SK-N-SH treated with all-trans-retinoic acid at 6 μM for 48 hours (cell line): ENCODE measurements around the gene MMP15.
"Not testable (repeated sequence)": the region's sequence is repeated elsewhere in the genome, so short reads cannot be mapped to it uniquely, and the experiment has no call there.

Experiments
- ATAC-seq: fragments of 200-7000 bp; cut with Tn5 transposase; 3 replicates; pipeline ENCODE4 v1.9.1; 2020; ENCODE audit warnings: mild to moderate bottlenecking, moderate library complexity
- BACH2 ChIP-seq: fragments of 250-450 bp; sonication (Bioruptor Pico); IDR thresholded peaks from 2 replicates; pipeline ENCODE4 v1.9.0; 2021; ENCODE audit warnings: mild to moderate bottlenecking, borderline replicate concordance
- CSDC2 ChIP-seq: fragments of 250-450 bp; sonication (Bioruptor Pico); IDR thresholded peaks from 2 replicates; pipeline ENCODE4 v1.5.0; 2020; ENCODE audit warnings: mild to moderate bottlenecking, moderate library complexity
- ESRRG ChIP-seq: fragments of 250-450 bp; sonication (Bioruptor Pico); IDR thresholded peaks from 2 replicates; pipeline ENCODE4 v1.6.1; 2021; ENCODE audit warnings: mild to moderate bottlenecking
- GLIS3 ChIP-seq: fragments of 250-450 bp; sonication (Bioruptor Pico); IDR thresholded peaks from 2 replicates; pipeline ENCODE4 v1.5.0; 2020; ENCODE audit warnings: mild to moderate bottlenecking, moderate library complexity
- ISL1 ChIP-seq: fragments of 250-450 bp; sonication (Bioruptor Pico); IDR thresholded peaks from 2 replicates; pipeline ENCODE4 v2.1.2; 2022; ENCODE audit warnings: mild to moderate bottlenecking, moderate library complexity
- OSR1 ChIP-seq: fragments of 250-450 bp; sonication (Bioruptor Pico); IDR thresholded peaks from 2 replicates; pipeline ENCODE4 v1.8.0; 2022; ENCODE audit warnings: moderate library complexity, mild to moderate bottlenecking, inconsistent platforms
- PPARA ChIP-seq: fragments of 250-450 bp; sonication (Bioruptor Pico); IDR thresholded peaks from 2 replicates; pipeline ENCODE4 v1.5.0; 2020; ENCODE audit warnings: mild to moderate bottlenecking, borderline replicate concordance
- RARB ChIP-seq: fragments of 250-450 bp; sonication (Bioruptor Pico); IDR thresholded peaks from 2 replicates; pipeline ENCODE4 v1.8.0; 2021; ENCODE audit warnings: mild to moderate bottlenecking, moderate library complexity
- SNAI2 ChIP-seq: fragments of 250-450 bp; sonication (Bioruptor Pico); IDR thresholded peaks from 2 replicates; pipeline ENCODE4 v1.5.0; 2020; ENCODE audit warnings: mild to moderate bottlenecking, moderate library complexity
- TCF4 ChIP-seq: fragments of 250-450 bp; sonication (Bioruptor Pico); IDR thresholded peaks from 2 replicates; pipeline ENCODE4 v1.8.0; 2021; ENCODE audit warnings: mild to moderate bottlenecking, moderate library complexity, borderline replicate concordance
- TOX ChIP-seq: fragments of 250-450 bp; sonication (Bioruptor Pico); IDR thresholded peaks from 2 replicates; pipeline ENCODE4 v1.8.0; 2021; ENCODE audit warnings: mild to moderate bottlenecking, moderate library complexity, borderline replicate concordance
- ZFP3 ChIP-seq: fragments of 250-450 bp; sonication (Bioruptor Pico); IDR thresholded peaks from 2 replicates; pipeline ENCODE4 v1.5.0; 2020; ENCODE audit warnings: mild to moderate bottlenecking, moderate library complexity
- ZFP30 ChIP-seq: fragments of 450-650 bp; formaldehyde crosslinking; IDR thresholded peaks from 2 replicates; pipeline ENCODE4 v1.5.0; 2022; ENCODE audit warnings: mild to moderate bottlenecking, moderate library complexity
- ZNF565 ChIP-seq: fragments of 450-650 bp; formaldehyde crosslinking; conservative IDR thresholded peaks from 2 replicates; pipeline ENCODE4 v1.5.0; 2020; ENCODE audit warnings: low read depth, mild to moderate bottlenecking, moderate library complexity
- ZNF70 ChIP-seq: fragments of 450-650 bp; formaldehyde crosslinking; IDR thresholded peaks from 2 replicates; pipeline ENCODE4 v1.5.0; 2020; ENCODE audit warnings: mild to moderate bottlenecking, moderate library complexity
- ZNF8 ChIP-seq: fragments of 450-650 bp; formaldehyde crosslinking; IDR thresholded peaks from 2 replicates; pipeline ENCODE4 v1.5.0; 2020; ENCODE audit warnings: mild to moderate bottlenecking, moderate library complexity
- TF ChIP-seq, protein P1 (sequence below): fragments of 250-450 bp; sonication (Bioruptor Pico); IDR thresholded peaks from 2 replicates; pipeline ENCODE4 v1.8.0; 2020; ENCODE audit warnings: mild to moderate bottlenecking, moderate library complexity, borderline replicate concordance
- TF ChIP-seq, protein P2 (sequence below): fragments of 250-450 bp; sonication (Bioruptor Pico); IDR thresholded peaks from 2 replicates; pipeline ENCODE4 v1.5.0; 2020; ENCODE audit warnings: mild to moderate bottlenecking, moderate library complexity
- TF ChIP-seq, protein P3 (sequence below): fragments of 250-450 bp; sonication (Bioruptor Pico); IDR thresholded peaks from 2 replicates; pipeline ENCODE4 v1.8.0; 2021; ENCODE audit warnings: low read depth, mild to moderate bottlenecking, moderate library complexity, borderline replicate concordance
- TF ChIP-seq, protein P4 (sequence below): fragments of 250-450 bp; sonication (Bioruptor Pico); IDR thresholded peaks from 2 replicates; pipeline ENCODE4 v1.5.1; 2020; ENCODE audit warnings: low read depth, mild to moderate bottlenecking, moderate library complexity

MMP15 gene

DNA sequence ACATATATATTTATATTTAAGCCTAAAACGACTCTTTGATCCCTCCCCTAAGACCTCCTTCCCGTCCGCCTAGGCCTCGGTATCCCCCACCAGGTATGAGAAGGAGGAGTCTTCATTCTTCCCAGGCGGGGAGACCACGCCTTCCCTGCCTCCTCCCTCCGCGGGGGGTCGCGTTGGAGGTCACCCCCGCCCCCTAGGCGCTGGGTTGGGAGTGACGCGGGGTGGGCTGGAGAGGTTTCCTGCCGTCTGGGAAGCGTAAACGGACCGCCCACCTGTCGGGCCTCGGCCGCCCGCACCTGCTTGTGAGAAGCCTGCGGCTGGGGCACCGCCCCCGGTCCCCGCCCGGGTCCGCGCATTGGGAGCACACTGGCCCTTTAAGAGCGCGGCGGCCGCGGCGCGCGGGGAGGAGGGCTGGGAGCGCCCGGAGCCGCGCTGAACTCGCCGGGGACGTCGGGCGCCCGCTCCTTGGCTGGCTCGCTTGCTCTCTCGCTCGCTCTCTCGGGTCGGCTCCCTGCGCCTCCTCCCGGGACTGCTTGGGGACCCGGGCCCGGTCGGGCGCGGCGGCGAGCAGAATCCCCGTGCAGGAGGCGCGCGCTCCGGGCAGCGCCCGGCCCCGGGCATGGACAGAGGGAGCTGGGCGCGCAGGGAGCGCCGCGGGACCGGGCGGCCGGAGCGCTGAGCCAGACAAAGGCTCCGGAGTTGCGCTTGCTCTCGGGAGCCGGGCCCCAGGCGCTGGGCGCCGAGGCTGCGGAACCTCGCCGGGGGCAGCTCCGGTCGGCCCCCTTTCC, at the start of gene MMP15:
MMP15 (plus strand) TSS at position 404 of the 788 bp plus-strand sequence. CDS start 597 bp downstream, outside the sequence.
- ATAC-seq: peak; percentile 67
- TF ChIP-seq, protein P1, sequence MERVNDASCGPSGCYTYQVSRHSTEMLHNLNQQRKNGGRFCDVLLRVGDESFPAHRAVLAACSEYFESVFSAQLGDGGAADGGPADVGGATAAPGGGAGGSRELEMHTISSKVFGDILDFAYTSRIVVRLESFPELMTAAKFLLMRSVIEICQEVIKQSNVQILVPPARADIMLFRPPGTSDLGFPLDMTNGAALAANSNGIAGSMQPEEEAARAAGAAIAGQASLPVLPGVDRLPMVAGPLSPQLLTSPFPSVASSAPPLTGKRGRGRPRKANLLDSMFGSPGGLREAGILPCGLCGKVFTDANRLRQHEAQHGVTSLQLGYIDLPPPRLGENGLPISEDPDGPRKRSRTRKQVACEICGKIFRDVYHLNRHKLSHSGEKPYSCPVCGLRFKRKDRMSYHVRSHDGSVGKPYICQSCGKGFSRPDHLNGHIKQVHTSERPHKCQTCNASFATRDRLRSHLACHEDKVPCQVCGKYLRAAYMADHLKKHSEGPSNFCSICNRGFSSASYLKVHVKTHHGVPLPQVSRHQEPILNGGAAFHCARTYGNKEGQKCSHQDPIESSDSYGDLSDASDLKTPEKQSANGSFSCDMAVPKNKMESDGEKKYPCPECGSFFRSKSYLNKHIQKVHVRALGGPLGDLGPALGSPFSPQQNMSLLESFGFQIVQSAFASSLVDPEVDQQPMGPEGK (CRISPR knock-in tag): no peak
- TF ChIP-seq CSDC2 (no peak), SNAI2 (no peak), BACH2 (CRISPR knock-in tag) (no peak), ZFP30 (CRISPR knock-in tag) (no peak), TCF4 (CRISPR knock-in tag) (no peak), TOX (CRISPR knock-in tag) (no peak), ZNF8 (CRISPR knock-in tag) (no peak), OSR1 (no peak), GLIS3 (CRISPR knock-in tag) (no peak)
- TF ChIP-seq, protein P2, sequence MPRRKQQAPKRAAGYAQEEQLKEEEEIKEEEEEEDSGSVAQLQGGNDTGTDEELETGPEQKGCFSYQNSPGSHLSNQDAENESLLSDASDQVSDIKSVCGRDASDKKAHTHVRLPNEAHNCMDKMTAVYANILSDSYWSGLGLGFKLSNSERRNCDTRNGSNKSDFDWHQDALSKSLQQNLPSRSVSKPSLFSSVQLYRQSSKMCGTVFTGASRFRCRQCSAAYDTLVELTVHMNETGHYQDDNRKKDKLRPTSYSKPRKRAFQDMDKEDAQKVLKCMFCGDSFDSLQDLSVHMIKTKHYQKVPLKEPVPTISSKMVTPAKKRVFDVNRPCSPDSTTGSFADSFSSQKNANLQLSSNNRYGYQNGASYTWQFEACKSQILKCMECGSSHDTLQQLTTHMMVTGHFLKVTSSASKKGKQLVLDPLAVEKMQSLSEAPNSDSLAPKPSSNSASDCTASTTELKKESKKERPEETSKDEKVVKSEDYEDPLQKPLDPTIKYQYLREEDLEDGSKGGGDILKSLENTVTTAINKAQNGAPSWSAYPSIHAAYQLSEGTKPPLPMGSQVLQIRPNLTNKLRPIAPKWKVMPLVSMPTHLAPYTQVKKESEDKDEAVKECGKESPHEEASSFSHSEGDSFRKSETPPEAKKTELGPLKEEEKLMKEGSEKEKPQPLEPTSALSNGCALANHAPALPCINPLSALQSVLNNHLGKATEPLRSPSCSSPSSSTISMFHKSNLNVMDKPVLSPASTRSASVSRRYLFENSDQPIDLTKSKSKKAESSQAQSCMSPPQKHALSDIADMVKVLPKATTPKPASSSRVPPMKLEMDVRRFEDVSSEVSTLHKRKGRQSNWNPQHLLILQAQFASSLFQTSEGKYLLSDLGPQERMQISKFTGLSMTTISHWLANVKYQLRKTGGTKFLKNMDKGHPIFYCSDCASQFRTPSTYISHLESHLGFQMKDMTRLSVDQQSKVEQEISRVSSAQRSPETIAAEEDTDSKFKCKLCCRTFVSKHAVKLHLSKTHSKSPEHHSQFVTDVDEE (CRISPR knock-in tag): no peak

DNA sequence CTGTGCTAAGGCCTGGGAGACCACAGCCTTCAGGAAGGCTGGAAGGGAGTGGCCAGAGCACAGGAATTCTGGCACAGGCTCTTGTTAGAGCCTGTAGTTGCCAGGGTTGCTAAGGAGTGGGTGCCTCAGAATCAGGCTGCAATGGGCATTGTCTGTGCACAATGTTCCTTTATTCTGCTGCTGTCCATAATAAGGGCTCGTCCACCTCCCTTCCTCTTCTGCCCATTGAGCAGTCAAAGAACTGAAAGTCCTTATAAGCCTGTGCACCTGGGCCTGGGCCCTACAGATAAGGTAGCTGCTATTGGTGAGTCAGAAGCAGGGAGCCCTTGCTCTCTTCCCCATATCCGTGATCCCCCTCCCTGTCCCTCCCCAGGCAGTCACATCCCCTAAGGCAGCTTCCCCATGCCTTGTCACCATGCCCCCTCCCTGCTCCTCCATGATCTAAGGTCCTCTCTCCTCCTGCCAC, 49.2 kb upstream of the MMP15 start:
- peak; percentile 80 for ATAC-seq
- TF ChIP-seq RARB: no peak
- TF ChIP-seq, protein P2 (CRISPR knock-in tag): no peak
- TF ChIP-seq ZNF70 (CRISPR knock-in tag): no peak
- no peak for TF ChIP-seq BACH2 (CRISPR knock-in tag)
- no peak for TF ChIP-seq GLIS3 (CRISPR knock-in tag)
- TF ChIP-seq TOX (CRISPR knock-in tag): no peak
- TF ChIP-seq ZNF565: no peak
- no peak for TF ChIP-seq ZFP30 (CRISPR knock-in tag)
- no peak for TF ChIP-seq ESRRG (CRISPR knock-in tag)
- no peak for TF ChIP-seq SNAI2
- no peak for TF ChIP-seq ISL1

DNA sequence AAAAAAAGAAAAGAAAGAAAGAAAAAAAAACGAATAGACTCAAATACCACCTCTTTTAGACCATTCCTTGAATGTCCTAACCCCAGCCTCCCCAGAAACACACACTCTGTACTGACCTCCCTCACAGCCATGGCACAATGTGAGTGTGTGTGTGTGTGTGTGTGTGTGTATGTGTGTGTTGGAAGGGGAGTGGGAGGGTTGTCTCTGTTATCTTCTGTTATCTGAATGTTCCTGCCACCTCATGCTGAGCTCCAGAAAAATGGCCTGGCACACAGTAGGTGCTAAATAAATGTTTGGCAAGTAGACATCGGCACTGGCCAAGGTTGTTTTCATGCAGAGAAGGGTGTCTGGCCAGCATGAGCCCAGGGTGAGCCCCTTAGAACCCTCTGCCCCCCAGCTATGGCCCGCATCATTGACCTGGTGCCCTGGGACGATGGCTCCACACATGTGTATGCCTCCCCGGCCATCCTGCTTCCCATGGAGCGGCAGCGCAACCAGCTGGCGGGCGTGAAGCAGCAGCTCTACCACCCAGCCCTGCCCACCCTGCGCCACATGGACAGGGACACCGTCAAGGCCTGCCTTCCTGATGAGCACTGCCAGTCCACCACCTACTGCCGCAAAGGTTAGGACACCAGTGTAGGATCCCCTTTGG, 48.0 kb upstream of the MMP15 start:
- TF ChIP-seq ZNF70 (CRISPR knock-in tag) (no peak), CSDC2 (no peak), BACH2 (CRISPR knock-in tag) (no peak), RARB (no peak), ESRRG (CRISPR knock-in tag) (no peak), ZNF565 (no peak), ISL1 (no peak), TCF4 (CRISPR knock-in tag) (no peak), TOX (CRISPR knock-in tag) (no peak), PPARA (CRISPR knock-in tag) (no peak), ZNF8 (CRISPR knock-in tag) (no peak), GLIS3 (CRISPR knock-in tag) (no peak), ZFP3 (no peak), SNAI2 (no peak), OSR1 (no peak)
- TF ChIP-seq, protein P3, sequence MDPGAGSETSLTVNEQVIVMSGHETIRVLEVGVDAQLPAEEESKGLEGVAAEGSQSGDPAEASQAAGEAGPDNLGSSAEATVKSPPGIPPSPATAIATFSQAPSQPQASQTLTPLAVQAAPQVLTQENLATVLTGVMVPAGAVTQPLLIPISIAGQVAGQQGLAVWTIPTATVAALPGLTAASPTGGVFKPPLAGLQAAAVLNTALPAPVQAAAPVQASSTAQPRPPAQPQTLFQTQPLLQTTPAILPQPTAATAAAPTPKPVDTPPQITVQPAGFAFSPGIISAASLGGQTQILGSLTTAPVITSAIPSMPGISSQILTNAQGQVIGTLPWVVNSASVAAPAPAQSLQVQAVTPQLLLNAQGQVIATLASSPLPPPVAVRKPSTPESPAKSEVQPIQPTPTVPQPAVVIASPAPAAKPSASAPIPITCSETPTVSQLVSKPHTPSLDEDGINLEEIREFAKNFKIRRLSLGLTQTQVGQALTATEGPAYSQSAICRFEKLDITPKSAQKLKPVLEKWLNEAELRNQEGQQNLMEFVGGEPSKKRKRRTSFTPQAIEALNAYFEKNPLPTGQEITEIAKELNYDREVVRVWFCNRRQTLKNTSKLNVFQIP (CRISPR knock-in tag): no peak
- TF ChIP-seq, protein P1 (CRISPR knock-in tag): no peak
- TF ChIP-seq, protein P4, sequence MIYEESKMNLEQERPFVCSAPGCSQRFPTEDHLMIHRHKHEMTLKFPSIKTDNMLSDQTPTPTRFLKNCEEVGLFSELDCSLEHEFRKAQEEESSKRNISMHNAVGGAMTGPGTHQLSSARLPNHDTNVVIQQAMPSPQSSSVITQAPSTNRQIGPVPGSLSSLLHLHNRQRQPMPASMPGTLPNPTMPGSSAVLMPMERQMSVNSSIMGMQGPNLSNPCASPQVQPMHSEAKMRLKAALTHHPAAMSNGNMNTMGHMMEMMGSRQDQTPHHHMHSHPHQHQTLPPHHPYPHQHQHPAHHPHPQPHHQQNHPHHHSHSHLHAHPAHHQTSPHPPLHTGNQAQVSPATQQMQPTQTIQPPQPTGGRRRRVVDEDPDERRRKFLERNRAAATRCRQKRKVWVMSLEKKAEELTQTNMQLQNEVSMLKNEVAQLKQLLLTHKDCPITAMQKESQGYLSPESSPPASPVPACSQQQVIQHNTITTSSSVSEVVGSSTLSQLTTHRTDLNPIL (CRISPR knock-in tag): no peak
- TF ChIP-seq, all 23 proteins: peak for 0
- ATAC-seq: peak; percentile 73

DNA sequence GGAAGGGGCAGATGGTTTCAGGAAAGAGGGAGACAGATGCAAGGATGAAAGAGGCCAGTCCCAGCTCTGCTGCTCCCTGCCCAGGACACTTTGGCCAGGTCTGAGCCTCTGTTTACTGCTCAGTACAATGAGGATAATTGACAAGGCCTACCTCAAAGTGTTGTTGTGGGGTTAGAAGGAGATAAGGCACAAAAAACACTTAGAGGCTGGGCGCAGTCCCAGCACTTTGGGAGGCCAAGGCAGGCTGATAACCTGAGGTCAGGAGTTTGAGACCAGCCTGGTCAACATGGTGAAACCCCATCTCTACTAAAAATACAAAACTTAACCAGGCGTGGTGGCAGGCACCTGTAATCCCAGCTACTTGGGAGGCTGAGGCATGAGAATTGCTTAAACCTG, 47.5 kb upstream of the MMP15 start:
- not testable (repeated sequence) for ATAC-seq
